ENCODE data around the gene PIP4K2C. TPM values are rescaled to one million over a fixed set of nuclear protein-coding genes. Genes with fewer than 3 reads are reported as not detected.
A peak's percentile ranks its signal among the peaks of the same experiment; 100 is the strongest.

Gene PIP4K2C
- total RNA-seq, 1 donor from 2014 or later: 17.3 TPM

DNA sequence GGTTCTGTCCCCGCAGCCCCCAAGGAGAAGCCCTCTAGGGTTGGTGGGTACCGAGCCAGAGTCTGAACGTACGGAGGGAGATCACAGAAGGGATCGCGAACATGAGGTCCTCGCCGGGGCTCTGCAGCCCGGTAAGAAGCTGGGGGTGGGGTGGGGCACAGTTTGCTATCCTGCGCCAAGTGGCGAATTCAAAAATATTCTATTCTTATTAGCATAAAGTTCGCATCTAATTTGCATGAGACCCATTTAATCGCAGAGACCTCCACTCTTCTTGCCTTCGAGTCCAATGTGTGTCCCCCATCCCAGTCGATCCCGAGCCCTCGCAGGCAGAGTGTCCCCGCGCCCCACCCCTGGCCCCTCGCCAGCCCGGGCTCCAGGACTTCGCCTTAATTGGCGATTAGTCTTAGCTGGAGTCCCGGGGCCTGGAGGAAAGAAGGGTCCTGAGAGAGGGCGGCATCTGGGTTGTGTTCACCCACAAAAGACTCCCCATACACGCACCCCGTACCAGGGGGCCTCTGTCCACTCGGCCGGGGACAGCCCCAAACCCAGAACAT, 19.6 kb downstream of the PIP4K2C start:
- TF ChIP-seq, protein P1, sequence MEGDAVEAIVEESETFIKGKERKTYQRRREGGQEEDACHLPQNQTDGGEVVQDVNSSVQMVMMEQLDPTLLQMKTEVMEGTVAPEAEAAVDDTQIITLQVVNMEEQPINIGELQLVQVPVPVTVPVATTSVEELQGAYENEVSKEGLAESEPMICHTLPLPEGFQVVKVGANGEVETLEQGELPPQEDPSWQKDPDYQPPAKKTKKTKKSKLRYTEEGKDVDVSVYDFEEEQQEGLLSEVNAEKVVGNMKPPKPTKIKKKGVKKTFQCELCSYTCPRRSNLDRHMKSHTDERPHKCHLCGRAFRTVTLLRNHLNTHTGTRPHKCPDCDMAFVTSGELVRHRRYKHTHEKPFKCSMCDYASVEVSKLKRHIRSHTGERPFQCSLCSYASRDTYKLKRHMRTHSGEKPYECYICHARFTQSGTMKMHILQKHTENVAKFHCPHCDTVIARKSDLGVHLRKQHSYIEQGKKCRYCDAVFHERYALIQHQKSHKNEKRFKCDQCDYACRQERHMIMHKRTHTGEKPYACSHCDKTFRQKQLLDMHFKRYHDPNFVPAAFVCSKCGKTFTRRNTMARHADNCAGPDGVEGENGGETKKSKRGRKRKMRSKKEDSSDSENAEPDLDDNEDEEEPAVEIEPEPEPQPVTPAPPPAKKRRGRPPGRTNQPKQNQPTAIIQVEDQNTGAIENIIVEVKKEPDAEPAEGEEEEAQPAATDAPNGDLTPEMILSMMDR (conservative IDR thresholded peaks at IDR 0.05): no peak
- H3K27me3 Mint-ChIP-seq (ENCODE audit: low read depth): peaks cover 3% of the 10 kb centered on the region
- H3K36me3 Mint-ChIP-seq (ENCODE audit: low read depth): peaks cover 13% of the 10 kb centered on the region
- H3K9me3 Mint-ChIP-seq: no peaks in the 10 kb centered on the region
- H3K4me1 Mint-ChIP-seq: peaks cover 40% of the 10 kb centered on the region
- H3K27ac Mint-ChIP-seq (ENCODE audit: unreplicated experiment): no peak overlapping the region
- no peak for DNase-seq (ENCODE audit: low read depth, low spot score)
- peak overlapping the region; percentile 88 for H3K4me3 Mint-ChIP-seq

DNA sequence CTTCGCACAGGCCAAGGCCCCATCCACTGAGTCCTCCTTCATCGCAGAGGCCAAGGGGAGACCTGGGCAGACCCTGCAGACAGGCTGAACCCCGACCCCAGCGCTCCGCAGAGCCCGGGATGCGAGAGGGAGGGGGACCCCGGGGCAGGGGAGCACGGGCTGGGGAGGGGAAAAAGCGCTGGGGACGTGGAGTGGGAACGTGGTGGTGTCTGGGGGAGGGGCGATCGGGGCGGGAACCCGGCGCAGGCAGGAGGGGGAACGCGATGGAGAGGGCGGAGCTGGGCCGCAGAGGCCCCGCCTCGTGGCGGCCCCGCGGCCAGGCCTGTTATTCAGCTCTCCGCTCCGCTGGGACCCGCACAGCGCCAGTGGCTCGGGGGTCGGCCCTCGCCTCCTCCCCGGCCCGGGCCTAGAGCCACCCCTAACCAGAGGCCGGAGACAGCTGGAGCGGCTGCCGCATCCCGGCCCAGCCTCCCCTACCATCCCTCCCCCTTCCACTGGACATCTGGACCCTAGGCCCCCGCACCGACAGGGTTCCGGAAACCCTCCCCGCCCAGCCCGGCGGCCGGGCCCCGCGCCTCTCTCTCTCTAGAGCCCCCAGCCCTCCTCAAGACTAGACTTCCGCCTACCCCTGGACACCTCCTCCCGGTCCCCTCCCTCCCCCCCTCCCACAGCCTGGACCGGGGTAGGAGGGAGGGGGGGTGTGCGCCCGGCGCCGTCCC, 20.3 kb downstream of the PIP4K2C start, which contains the start of gene ARHGEF25:
ARHGEF25 (plus strand) TSS at position 328 of the 719 bp plus-strand sequence. CDS start 460 bp downstream, outside the sequence.
- TF ChIP-seq, protein P1 (conservative IDR thresholded peaks at IDR 0.05): no peak
- Mint-ChIP-seq H3K9me3 (no peaks in the 10 kb centered on the region), H3K4me1 (peaks cover 33% of the 10 kb centered on the region), H3K27me3 (ENCODE audit: low read depth) (peaks cover 6% of the 10 kb centered on the region), H3K36me3 (ENCODE audit: low read depth) (peaks cover 17% of the 10 kb centered on the region), H3K27ac (ENCODE audit: unreplicated experiment) (peak within 1 kb of the TSS; percentile 27), H3K4me3 (peak within 1 kb of the TSS; percentile 94)
- peak; percentile 70 for DNase-seq (ENCODE audit: low read depth, low spot score)

DNA sequence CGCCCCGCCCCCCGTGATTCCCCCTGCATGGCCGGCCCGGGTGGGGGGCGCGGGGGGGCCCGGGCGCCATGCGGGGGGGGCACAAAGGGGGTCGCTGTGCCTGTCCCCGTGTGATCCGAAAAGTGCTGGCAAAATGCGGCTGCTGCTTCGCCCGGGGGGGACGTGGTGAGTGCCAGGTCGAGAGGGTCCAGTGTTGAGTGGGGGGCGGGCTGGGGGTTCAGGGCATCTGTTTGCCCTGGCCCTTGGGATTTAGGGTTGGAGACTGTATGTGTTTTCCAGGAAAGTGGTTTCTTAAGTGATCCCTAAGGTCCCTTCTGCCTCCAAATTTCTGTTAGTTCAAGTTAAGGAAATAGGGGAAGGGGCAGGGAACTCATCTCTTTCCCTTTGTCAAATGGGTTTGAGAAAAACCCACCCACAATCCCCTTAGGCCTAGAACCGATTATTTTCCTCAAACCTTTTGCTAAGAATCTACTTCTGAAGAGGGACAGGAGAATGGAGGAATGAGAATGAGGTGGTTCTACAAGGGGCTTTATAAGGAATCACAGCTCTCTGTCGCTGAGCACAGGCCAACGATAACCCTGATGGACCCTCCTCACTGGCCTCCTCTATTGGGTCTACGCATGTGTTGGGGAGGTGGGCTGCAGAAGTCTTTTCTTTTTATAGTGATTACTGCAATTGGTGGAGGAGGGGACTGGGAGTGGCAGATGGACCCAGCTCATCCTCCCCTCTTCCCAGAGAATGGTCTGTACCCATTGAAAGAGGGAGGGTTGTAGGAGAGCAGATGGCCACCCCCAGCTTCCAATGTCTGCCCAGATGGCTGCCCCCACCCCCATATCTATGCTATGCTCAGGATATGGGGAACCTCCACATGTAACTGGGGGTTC, 21.1 kb downstream of the PIP4K2C start:
- no peak for DNase-seq (ENCODE audit: low read depth, low spot score)
- peaks cover 6% of the 10 kb centered on the region for H3K27me3 Mint-ChIP-seq (ENCODE audit: low read depth)
- peak overlapping the region; percentile 94 for H3K4me3 Mint-ChIP-seq
- H3K4me1 Mint-ChIP-seq: peaks cover 29% of the 10 kb centered on the region
- H3K36me3 Mint-ChIP-seq (ENCODE audit: low read depth): peaks cover 14% of the 10 kb centered on the region
- TF ChIP-seq, protein P1 (conservative IDR thresholded peaks at IDR 0.05): no peak
- peak overlapping the region; percentile 27 for H3K27ac Mint-ChIP-seq (ENCODE audit: unreplicated experiment)
- no peaks in the 10 kb centered on the region for H3K9me3 Mint-ChIP-seq

DNA sequence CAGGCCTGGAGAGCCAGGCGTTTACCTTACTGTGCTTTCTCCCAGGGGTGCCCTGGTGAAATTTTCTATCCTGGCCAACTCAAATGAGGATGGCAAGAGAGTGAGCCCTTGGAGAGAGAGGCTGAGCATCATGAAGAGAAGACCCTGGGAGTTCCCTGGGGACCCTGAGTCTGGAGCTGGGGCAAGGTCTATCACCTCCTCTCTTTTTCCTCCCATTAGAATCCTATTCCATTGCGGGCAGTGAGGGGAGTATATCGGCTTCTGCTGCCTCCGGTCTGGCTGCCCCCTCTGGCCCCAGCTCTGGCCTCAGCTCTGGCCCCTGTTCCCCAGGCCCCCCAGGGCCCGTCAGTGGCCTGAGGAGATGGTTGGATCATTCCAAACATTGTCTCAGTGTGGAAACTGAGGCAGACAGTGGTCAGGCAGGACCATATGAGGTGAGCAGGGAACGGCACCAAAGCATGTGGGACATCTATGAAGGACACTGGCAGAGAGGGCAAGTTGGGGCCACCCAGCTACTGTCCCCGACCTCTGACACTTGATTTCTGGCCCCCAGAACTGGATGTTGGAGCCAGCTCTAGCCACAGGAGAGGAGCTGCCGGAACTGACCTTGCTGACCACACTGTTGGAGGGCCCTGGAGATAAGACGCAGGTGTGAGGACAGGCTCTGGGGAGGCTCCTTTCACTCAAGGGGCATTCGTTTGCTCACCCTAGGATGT, 21.9 kb downstream of the PIP4K2C start:
- Mint-ChIP-seq H3K4me1 (peaks cover 29% of the 10 kb centered on the region), H3K27me3 (ENCODE audit: low read depth) (peaks cover 12% of the 10 kb centered on the region), H3K9me3 (no peaks in the 10 kb centered on the region), H3K27ac (ENCODE audit: unreplicated experiment) (no peak overlapping the region), H3K4me3 (peak overlapping the region; percentile 94), H3K36me3 (ENCODE audit: low read depth) (peaks cover 18% of the 10 kb centered on the region)
- TF ChIP-seq, protein P1 (conservative IDR thresholded peaks at IDR 0.05): no peak
- no peak for DNase-seq (ENCODE audit: low read depth, low spot score)

Measured in neural crest cell (in vitro differentiated cells).